NCI-H2196 (cell line): Measurements from ENCODE around the gene CLPTM1L.
"Not testable (repeated sequence)": the region's sequence is repeated elsewhere in the genome, so short reads cannot be mapped to it uniquely, and the experiment has no call there.

Source experiments
- DNase-seq: peaks from one replicate; lab custom pipeline; 2025; ENCODE audit not compliant: unreplicated experiment; lab: John Stamatoyannopoulos, UW

Gene CLPTM1L

GRCh38 chr5:1328237-1329110, 16.4 kb downstream of the CLPTM1L start:
- DNase-seq = not testable (repeated sequence)

- DNase-seq = not testable (repeated sequence)
Observed at GRCh38 chr5:1326901-1327756, 17.8 kb downstream of the CLPTM1L start.

- DNase-seq = not testable (repeated sequence)
Observed at GRCh38 chr5:1326532-1326875, 18.4 kb downstream of the CLPTM1L start.

- DNase-seq = no peak
Observed at GRCh38 chr5:1325870-1326531, 18.9 kb downstream of the CLPTM1L start.

GRCh38 chr5:1325191-1325741, 19.6 kb downstream of the CLPTM1L start:
- no peak for DNase-seq

- no peak for DNase-seq
Observed at GRCh38 chr5:1324719-1325190, 20.1 kb downstream of the CLPTM1L start.

GRCh38 chr5:1324301-1324700, 20.6 kb downstream of the CLPTM1L start:
- no peak for DNase-seq

GRCh38 chr5:1323803-1324173, 21.1 kb downstream of the CLPTM1L start:
- DNase-seq = no peak

- DNase-seq = no peak
Observed at GRCh38 chr5:1322955-1323802, 21.7 kb downstream of the CLPTM1L start.

- no peak for DNase-seq
Observed at GRCh38 chr5:1322036-1322900, 22.6 kb downstream of the CLPTM1L start.

GRCh38 chr5:1321576-1321975, 23.3 kb downstream of the CLPTM1L start:
- no peak for DNase-seq

GRCh38 chr5:1320436-1321344, 24.2 kb downstream of the CLPTM1L start:
- DNase-seq = no peak

GRCh38 chr5:1319436-1320256, 25.3 kb downstream of the CLPTM1L start:
- no peak for DNase-seq

- DNase-seq = no peak
Observed at GRCh38 chr5:1318659-1319251, 26.1 kb downstream of the CLPTM1L start.

GRCh38 chr5:1317921-1318565, 26.9 kb downstream of the CLPTM1L start:
- no peak for DNase-seq

GRCh38 chr5:1316588-1317340, 28.1 kb downstream of the CLPTM1L start:
- DNase-seq = no peak
